ENCODE measurements around the gene FBXL2.
A peak's percentile ranks its signal among the peaks of the same experiment; 100 is the strongest.

FBXL2 gene

DNA sequence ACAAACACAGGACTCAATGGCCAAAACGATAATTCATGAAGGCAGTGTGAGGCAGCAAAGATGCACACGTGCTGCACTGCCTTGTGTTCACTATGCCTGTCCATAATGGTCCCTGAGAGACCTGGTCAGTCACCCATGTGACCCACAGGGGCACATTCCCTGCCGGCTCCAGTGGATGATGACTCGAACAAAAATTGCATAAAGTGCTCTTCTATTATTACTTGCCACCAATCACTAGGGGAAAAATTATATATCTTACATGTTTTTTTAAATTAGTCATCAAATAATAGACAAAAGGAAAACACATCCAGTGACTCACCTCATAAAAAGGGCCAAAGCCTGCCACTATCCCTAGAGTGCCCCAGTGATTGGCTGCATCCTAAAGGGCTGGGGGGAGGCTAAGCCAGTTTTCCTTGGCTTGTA lies 115.5 kb downstream of the FBXL2 start:
- peak; percentile 43; the same call in 1 of the 2 replicates for TF ChIP-seq USF1 (IDR thresholded peaks at IDR 0.05)
- no peak for TF ChIP-seq MAX (IDR thresholded peaks at IDR 0.05)

GRCh38 chr3:33394403-33395054 lies 117.3 kb downstream of the FBXL2 start:
- TF ChIP-seq EGR1 (IDR thresholded peaks at IDR 0.05) = no peak
- no peak for TF ChIP-seq USF1 (IDR thresholded peaks at IDR 0.05)
- TF ChIP-seq CREB1 (IDR thresholded peaks at IDR 0.05; ENCODE audit: low read depth) = no peak
- no peak for TF ChIP-seq FOXM1 (IDR thresholded peaks at IDR 0.05; ENCODE audit: borderline replicate concordance, low read depth)
- no peak for TF ChIP-seq RAD21 (IDR thresholded peaks at IDR 0.05; ENCODE audit: low read depth)
- no peak for TF ChIP-seq ZBTB7A (IDR thresholded peaks at IDR 0.05; ENCODE audit: low read depth)
- TF ChIP-seq MAX (IDR thresholded peaks at IDR 0.05) = no peak
- no peak for TF ChIP-seq TEAD4 (IDR thresholded peaks at IDR 0.05)
- no peak for TF ChIP-seq YY1 (IDR thresholded peaks at IDR 0.05; ENCODE audit: low read depth)
- TF ChIP-seq REST (IDR thresholded peaks at IDR 0.05; ENCODE audit: low read depth) = no peak
- TF ChIP-seq TCF12 (IDR thresholded peaks at IDR 0.05; ENCODE audit: low read depth) = no peak
- no peak for TF ChIP-seq TAF1 (IDR thresholded peaks at IDR 0.05; ENCODE audit: low read depth)
- no peak for TF ChIP-seq CEBPB (IDR thresholded peaks at IDR 0.05)
- TF ChIP-seq NFIC (IDR thresholded peaks at IDR 0.05) = no peak
- TF ChIP-seq EP300 (IDR thresholded peaks at IDR 0.05; ENCODE audit: borderline replicate concordance) = no peak

- TF ChIP-seq REST (IDR thresholded peaks at IDR 0.05; ENCODE audit: low read depth) (no peak), ZBTB7A (IDR thresholded peaks at IDR 0.05; ENCODE audit: low read depth) (no peak), TCF12 (IDR thresholded peaks at IDR 0.05; ENCODE audit: low read depth) (no peak), CEBPB (IDR thresholded peaks at IDR 0.05) (no peak), FOXM1 (IDR thresholded peaks at IDR 0.05; ENCODE audit: borderline replicate concordance, low read depth) (no peak), TAF1 (IDR thresholded peaks at IDR 0.05; ENCODE audit: low read depth) (no peak), USF1 (IDR thresholded peaks at IDR 0.05) (no peak), EP300 (IDR thresholded peaks at IDR 0.05; ENCODE audit: borderline replicate concordance) (no peak), YY1 (IDR thresholded peaks at IDR 0.05; ENCODE audit: low read depth) (no peak)
These were observed 118.7 kb downstream of the FBXL2 start for GRCh38 chr3:33395900-33396299.

DNA sequence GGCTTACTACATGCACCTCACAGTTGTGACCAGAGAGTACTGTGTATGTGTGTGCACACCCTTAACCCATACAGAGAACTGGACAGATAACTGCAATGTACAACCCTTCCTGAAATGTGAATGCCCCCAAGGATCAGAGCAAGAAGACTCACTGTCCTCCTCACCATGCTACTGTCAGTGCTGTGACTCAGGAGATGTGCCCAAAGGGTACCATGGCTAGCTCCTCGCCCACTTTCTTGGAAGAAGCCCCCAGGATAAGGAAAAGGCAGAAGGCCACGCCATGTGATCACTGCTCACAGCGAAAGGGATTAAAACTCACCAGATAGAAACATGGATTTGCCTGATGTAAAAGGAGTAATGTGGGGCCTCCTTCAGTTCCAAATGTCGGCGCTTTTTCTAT lies 121.2 kb downstream of the FBXL2 start:
- TF ChIP-seq TCF12 (IDR thresholded peaks at IDR 0.05; ENCODE audit: low read depth) (no peak), REST (IDR thresholded peaks at IDR 0.05; ENCODE audit: low read depth) (0 out of 2 replicates have a peak, but pooled peaks have one; percentile 34)

- no peak for TF ChIP-seq ZBTB7A (IDR thresholded peaks at IDR 0.05; ENCODE audit: low read depth)
- no peak for TF ChIP-seq EGR1 (IDR thresholded peaks at IDR 0.05)
- TF ChIP-seq TEAD4 (IDR thresholded peaks at IDR 0.05) = no peak
- TF ChIP-seq CEBPB (IDR thresholded peaks at IDR 0.05) = no peak
- no peak for TF ChIP-seq TAF1 (IDR thresholded peaks at IDR 0.05; ENCODE audit: low read depth)
- no peak for TF ChIP-seq REST (IDR thresholded peaks at IDR 0.05; ENCODE audit: low read depth)
- TF ChIP-seq MAX (IDR thresholded peaks at IDR 0.05) = no peak
- no peak for TF ChIP-seq FOXM1 (IDR thresholded peaks at IDR 0.05; ENCODE audit: borderline replicate concordance, low read depth)
- TF ChIP-seq EP300 (IDR thresholded peaks at IDR 0.05; ENCODE audit: borderline replicate concordance) = no peak
- no peak for TF ChIP-seq USF1 (IDR thresholded peaks at IDR 0.05)
- no peak for TF ChIP-seq TCF12 (IDR thresholded peaks at IDR 0.05; ENCODE audit: low read depth)
These were observed 124.5 kb downstream of the FBXL2 start for GRCh38 chr3:33401781-33402180.
